Urinary bladder (tissue), 4 donors: ENCODE data around the gene MAP3K5. TPM values are rescaled to one million over a fixed set of nuclear protein-coding genes. Genes with fewer than 3 reads are reported as not detected.
"Not testable (repeated sequence)": the region's sequence is repeated elsewhere in the genome, so short reads cannot be mapped to it uniquely, and the experiment has no call there.

Source experiments
- DNase-seq: peaks from one replicate; pipeline ENCODE4 v3.0.0-alpha.2; 2015; ENCODE audit errors: extremely low spot score
- H3K27ac ChIP-seq: one replicate; pipeline ENCODE4 v1.5.1; 2013; ENCODE audit warnings: low read depth, mild to moderate bottlenecking, moderate library complexity
- H3K36me3 ChIP-seq: one replicate; pipeline ENCODE4 v1.6.1; 2013; ENCODE audit warnings: mild to moderate bottlenecking, moderate library complexity; ENCODE audit not compliant: insufficient read depth
- H3K4me1 ChIP-seq: one replicate; pipeline ENCODE4 v1.6.1; 2013; ENCODE audit warnings: mild to moderate bottlenecking, moderate library complexity; ENCODE audit not compliant: insufficient read depth
- H3K4me3 ChIP-seq: one replicate; pipeline ENCODE4 v1.5.1; 2013; ENCODE audit warnings: low read depth, low read length
- WGBS: extraction: QIAGEN DNeasy Blood & Tissue Kit; methylation state at CpG from one replicate; pipeline ENCODE4 v1.1.7; 2013; 5-methylcytosine and 5-hydroxymethylcytosine counted together
- polyA plus RNA-seq: library from polyadenylated mRNA; stranded (reverse); fragments of 200-250 nt; gene quantifications from one replicate; pipeline ENCODE4 v1.2.3, GENCODE V29; 2013
- total RNA-seq: library from RNA; depleted of rRNA; stranded (reverse); fragments of >200 nt; gene quantifications from one replicate; pipeline ENCODE4 v1.2.3, GENCODE V29; 2014
- donor health status: healthy with polysubstance abuse.
- donor health status: healthy.

Gene MAP3K5
- total and polyA plus RNA-seq, 2 donors: 11.3 to 19.4 TPM

GRCh38 chr6:136587527-136587926 lies 204.8 kb downstream of the MAP3K5 start:
- Histone ChIP-seq H3K4me3 (no peak overlapping the region), H3K4me1 (no peaks in the 10 kb centered on the region), H3K36me3 (no peaks in the 10 kb centered on the region), H3K27ac (no peak overlapping the region)
- no peak for DNase-seq
- 98% methylated on average over 1 of the region's 1 CpG for WGBS

GRCh38 chr6:136586295-136586694 lies 206.0 kb downstream of the MAP3K5 start:
- Histone ChIP-seq H3K4me1 (no peaks in the 10 kb centered on the region), H3K4me3 (no peak overlapping the region), H3K27ac (no peak overlapping the region), H3K36me3 (no peaks in the 10 kb centered on the region)
- DNase-seq: no peak
- 44% methylated on average over 4 of the region's 4 CpGs for WGBS

- DNase-seq, H3K4me3 ChIP-seq, H3K36me3 ChIP-seq, H3K4me1 ChIP-seq, H3K27ac ChIP-seq: not testable (repeated sequence)
- WGBS: 93% methylated on average over 2 of the region's 2 CpGs
These were observed 206.8 kb downstream of the MAP3K5 start for GRCh38 chr6:136585523-136585922.

- not testable (repeated sequence) for H3K4me1 ChIP-seq, H3K27ac ChIP-seq
These were observed 208.0 kb downstream of the MAP3K5 start for GRCh38 chr6:136584290-136584689.

GRCh38 chr6:136582711-136583471 lies 209.4 kb downstream of the MAP3K5 start:
- Histone ChIP-seq H3K27ac (no peak overlapping the region), H3K36me3 (peaks cover 7% of the 10 kb centered on the region), H3K4me3 (no peak overlapping the region), H3K4me1 (no peaks in the 10 kb centered on the region)
- 24% methylated on average over 3 of the region's 3 CpGs for WGBS
- DNase-seq: no peak

More at GRCh38 chr6:136584290-136584689, 208.0 kb downstream of the MAP3K5 start:
- WGBS: 92% methylated on average over 5 of the region's 5 CpGs
- not testable (repeated sequence) for H3K4me3 ChIP-seq, DNase-seq, H3K36me3 ChIP-seq

- no peak for DNase-seq
- Histone ChIP-seq H3K4me1 (no peaks in the 10 kb centered on the region), H3K27ac (no peak overlapping the region), H3K4me3 (no peak overlapping the region), H3K36me3 (peaks cover 8% of the 10 kb centered on the region)
- WGBS: 87% methylated on average over 2 of the region's 2 CpGs
These were observed 212.5 kb downstream of the MAP3K5 start for GRCh38 chr6:136579800-136580199.

GRCh38 chr6:136576821-136577220 lies 215.5 kb downstream of the MAP3K5 start:
- H3K27ac ChIP-seq: no peak overlapping the region
- no peaks in the 10 kb centered on the region for H3K4me1 ChIP-seq
- H3K36me3 ChIP-seq: peaks cover 13% of the 10 kb centered on the region
- no peak for DNase-seq
- WGBS: 88% methylated on average over 6 of the region's 6 CpGs
- H3K4me3 ChIP-seq: no peak overlapping the region

- Histone ChIP-seq H3K4me1 (no peaks in the 10 kb centered on the region), H3K36me3 (peaks cover 7% of the 10 kb centered on the region), H3K4me3 (no peak overlapping the region), H3K27ac (no peak overlapping the region)
- no peak for DNase-seq
These were observed 220.8 kb downstream of the MAP3K5 start for GRCh38 chr6:136571496-136571895.

- 96% methylated on average over 5 of the region's 5 CpGs for WGBS
- DNase-seq: no peak
- H3K27ac ChIP-seq: no peak overlapping the region
- no peak overlapping the region for H3K4me3 ChIP-seq
- H3K36me3 ChIP-seq: peaks cover 7% of the 10 kb centered on the region
- H3K4me1 ChIP-seq: no peaks in the 10 kb centered on the region
These were observed 221.2 kb downstream of the MAP3K5 start for GRCh38 chr6:136571065-136571464.

- 55% methylated on average over 3 of the region's 3 CpGs for WGBS
- Histone ChIP-seq H3K36me3 (peaks cover 2% of the 10 kb centered on the region), H3K4me3 (no peak overlapping the region), H3K27ac (no peak overlapping the region), H3K4me1 (no peaks in the 10 kb centered on the region)
- no peak for DNase-seq
These were observed 224.1 kb downstream of the MAP3K5 start for GRCh38 chr6:136568129-136568528.

GRCh38 chr6:136567688-136568087 lies 224.6 kb downstream of the MAP3K5 start:
- H3K27ac ChIP-seq: no peak overlapping the region
- no peak overlapping the region for H3K4me3 ChIP-seq
- 81% methylated on average over 4 of the region's 4 CpGs for WGBS

GRCh38 chr6:136566851-136567250 lies 225.4 kb downstream of the MAP3K5 start:
- no peak for DNase-seq
- Histone ChIP-seq H3K4me1 (no peaks in the 10 kb centered on the region), H3K4me3 (no peak overlapping the region), H3K27ac (no peak overlapping the region), H3K36me3 (peaks cover 2% of the 10 kb centered on the region)
- WGBS: 57% methylated on average over 2 of the region's 2 CpGs

More at GRCh38 chr6:136567688-136568087, 224.6 kb downstream of the MAP3K5 start:
- peaks cover 2% of the 10 kb centered on the region for H3K36me3 ChIP-seq
- H3K4me1 ChIP-seq: no peaks in the 10 kb centered on the region
- DNase-seq: no peak

- no peak for DNase-seq
- Histone ChIP-seq H3K36me3 (peaks cover 2% of the 10 kb centered on the region), H3K4me1 (no peaks in the 10 kb centered on the region), H3K27ac (no peak overlapping the region), H3K4me3 (no peak overlapping the region)
- WGBS: 90% methylated on average over 6 of the region's 6 CpGs
These were observed 226.2 kb downstream of the MAP3K5 start for GRCh38 chr6:136566007-136566487.

- no peak for DNase-seq
- 72% methylated on average over 1 of the region's 1 CpG for WGBS
- no peak overlapping the region for H3K27ac ChIP-seq
- H3K36me3 ChIP-seq: peaks cover 3% of the 10 kb centered on the region
- no peak overlapping the region for H3K4me3 ChIP-seq
- H3K4me1 ChIP-seq: no peaks in the 10 kb centered on the region
These were observed 228.1 kb downstream of the MAP3K5 start for GRCh38 chr6:136564180-136564579.
